HUES6 (cell line): ENCODE results near the gene CHAMP1.
A peak's percentile ranks its signal among the peaks of the same experiment; 100 is the strongest.

ENCODE experiments used
- H3K27ac ChIP-seq: 2 replicates; pipeline ENCODE4 v1.7.0; 2013; ENCODE audit warnings: low read depth, mild to moderate bottlenecking, low read length, inconsistent platforms
- H3K27me3 ChIP-seq: 2 replicates; pipeline ENCODE4 v1.6.1; 2013; ENCODE audit warnings: low read length; ENCODE audit not compliant: control insufficient read depth, insufficient read depth
- H3K36me3 ChIP-seq: 2 replicates; pipeline ENCODE4 v1.6.1; 2013; ENCODE audit warnings: low read length; ENCODE audit not compliant: control insufficient read depth, insufficient read depth
- H3K4me1 ChIP-seq: 2 replicates; pipeline ENCODE4 v1.6.1; 2013; ENCODE audit warnings: low read length; ENCODE audit not compliant: control insufficient read depth, insufficient read depth
- H3K4me3 ChIP-seq: 2 replicates; pipeline ENCODE4 v1.5.1; 2013; ENCODE audit warnings: low read depth, low read length
- H3K9ac ChIP-seq: one replicate; pipeline ENCODE4 v1.6.1; 2013; ENCODE audit warnings: mild to moderate bottlenecking, low read length
- H3K9me3 ChIP-seq: 2 replicates; pipeline ENCODE4 v1.6.1; 2013; ENCODE audit warnings: low read depth, low read length; ENCODE audit not compliant: control insufficient read depth, insufficient read depth

The CHAMP1 gene

GRCh38 chr13:114314074-114314912 lies at the start of gene CHAMP1:
Gene CHAMP1, plus strand, starts transcription at chr13:114314503. Its CDS starts 9,340 bp downstream, at chr13:114323843.
- H3K9me3 ChIP-seq = no peaks in the 10 kb centered on the region
- H3K27me3 ChIP-seq = no peaks in the 10 kb centered on the region
- peak within 1 kb of the TSS; percentile 98 for H3K9ac ChIP-seq
- H3K27ac ChIP-seq = peak within 1 kb of the TSS; percentile 87
- peak within 1 kb of the TSS; percentile 86 for H3K4me3 ChIP-seq
- H3K4me1 ChIP-seq = peaks cover 10% of the 10 kb centered on the region; the same call in 1 of the 2 replicates
- no peaks in the 10 kb centered on the region for H3K36me3 ChIP-seq

GRCh38 chr13:114264886-114265611 lies 49.3 kb upstream of the CHAMP1 start:
- H3K27ac ChIP-seq = no peak overlapping the region
- no peak overlapping the region for H3K9ac ChIP-seq
- peaks cover 94% of the 10 kb centered on the region for H3K36me3 ChIP-seq

GRCh38 chr13:114266241-114266640 lies 48.1 kb upstream of the CHAMP1 start:
- Histone ChIP-seq H3K9me3 (no peaks in the 10 kb centered on the region), H3K9ac (no peak overlapping the region), H3K27me3 (no peaks in the 10 kb centered on the region), H3K36me3 (peaks cover 89% of the 10 kb centered on the region), H3K4me1 (peaks cover under 1% of the 10 kb centered on the region; the same call in 1 of the 2 replicates), H3K27ac (no peak overlapping the region), H3K4me3 (no peak overlapping the region)

More at GRCh38 chr13:114264886-114265611, 49.3 kb upstream of the CHAMP1 start:
- Histone ChIP-seq H3K4me1 (peaks cover 5% of the 10 kb centered on the region; the same call in 1 of the 2 replicates), H3K27me3 (no peaks in the 10 kb centered on the region), H3K4me3 (no peak overlapping the region), H3K9me3 (no peaks in the 10 kb centered on the region)

GRCh38 chr13:114268344-114269280 lies 45.7 kb upstream of the CHAMP1 start:
- no peaks in the 10 kb centered on the region for H3K4me1 ChIP-seq
- H3K4me3 ChIP-seq = no peak overlapping the region
- H3K9ac ChIP-seq = no peak overlapping the region
- peaks cover 86% of the 10 kb centered on the region for H3K36me3 ChIP-seq
- H3K27ac ChIP-seq = no peak overlapping the region
- H3K27me3 ChIP-seq = no peaks in the 10 kb centered on the region
- no peaks in the 10 kb centered on the region for H3K9me3 ChIP-seq

- Histone ChIP-seq H3K9ac (no peak overlapping the region), H3K27me3 (no peaks in the 10 kb centered on the region), H3K9me3 (no peaks in the 10 kb centered on the region), H3K27ac (no peak overlapping the region), H3K36me3 (peaks cover 84% of the 10 kb centered on the region), H3K4me1 (no peaks in the 10 kb centered on the region), H3K4me3 (no peak overlapping the region)
These were observed 45.0 kb upstream of the CHAMP1 start for GRCh38 chr13:114269281-114269770.

GRCh38 chr13:114272977-114273376 lies 41.3 kb upstream of the CHAMP1 start:
- no peaks in the 10 kb centered on the region for H3K4me1 ChIP-seq
- H3K4me3 ChIP-seq = no peak overlapping the region
- H3K27ac ChIP-seq = no peak overlapping the region
- H3K27me3 ChIP-seq = no peaks in the 10 kb centered on the region
- peaks cover 68% of the 10 kb centered on the region for H3K36me3 ChIP-seq
- no peak overlapping the region for H3K9ac ChIP-seq
- H3K9me3 ChIP-seq = no peaks in the 10 kb centered on the region

- Histone ChIP-seq H3K4me1 (peaks cover 6% of the 10 kb centered on the region; the same call in 1 of the 2 replicates), H3K4me3 (no peak overlapping the region), H3K27me3 (no peaks in the 10 kb centered on the region), H3K9me3 (no peaks in the 10 kb centered on the region), H3K9ac (no peak overlapping the region), H3K27ac (no peak overlapping the region), H3K36me3 (peaks cover 53% of the 10 kb centered on the region)
These were observed 39.0 kb upstream of the CHAMP1 start for GRCh38 chr13:114275304-114275703.

- Histone ChIP-seq H3K9ac (peak overlapping the region; percentile 4), H3K4me3 (no peak overlapping the region), H3K36me3 (peaks cover 35% of the 10 kb centered on the region), H3K9me3 (no peaks in the 10 kb centered on the region), H3K27ac (no peak overlapping the region), H3K4me1 (peaks cover 12% of the 10 kb centered on the region; the same call in 1 of the 2 replicates), H3K27me3 (no peaks in the 10 kb centered on the region)
These were observed 35.2 kb upstream of the CHAMP1 start for GRCh38 chr13:114279146-114279545.

- Histone ChIP-seq H3K27me3 (no peaks in the 10 kb centered on the region), H3K36me3 (peaks cover 36% of the 10 kb centered on the region), H3K9ac (no peak overlapping the region), H3K4me3 (no peak overlapping the region; the same call in 1 of the 2 replicates), H3K4me1 (peaks cover 12% of the 10 kb centered on the region; the same call in 1 of the 2 replicates), H3K27ac (no peak overlapping the region; the same call in 1 of the 2 replicates), H3K9me3 (no peaks in the 10 kb centered on the region)
These were observed 34.4 kb upstream of the CHAMP1 start for GRCh38 chr13:114279758-114280355.
